ENCODE measurements around the gene PMM2. TPM values are rescaled to one million over a fixed set of nuclear protein-coding genes. Genes with fewer than 3 reads are reported as not detected.

The PMM2 gene
- total and polyA plus RNA-seq, 2 donors (not counting 3 experiments of a cell fraction or from before 2014, with no cell fraction given), result 29.0 to 61.3 TPM

- intact Hi-C loops (cut with micrococcal nuclease), result no loop called here
- Histone ChIP-seq H3K4me2 (ENCODE audit: insufficient read depth, low read length) (no peak overlapping the region), H3K27ac (ENCODE audit: insufficient read depth, low read depth, low read length) (no peak overlapping the region), H4K20me1 (replicated peaks; ENCODE audit: control insufficient read depth, extremely low read depth, insufficient read depth, low read length) (no peaks in the 10 kb centered on the region), H3K9ac (replicated peaks; ENCODE audit: extremely low read depth, insufficient read depth, low read length) (no peak overlapping the region), H2AFZ (ENCODE audit: low read depth, low read length) (no peak overlapping the region), H3K9me1 (replicated peaks; ENCODE audit: control insufficient read depth, extremely low read depth, insufficient read depth, low read length) (no peaks in the 10 kb centered on the region), H3K27me3 (ENCODE audit: control insufficient read depth in 2 of 2, insufficient read depth in 2 of 2, low read length in 2 of 2) (no peaks in the 10 kb centered on the region), H3K79me2 (ENCODE audit: control insufficient read depth, insufficient read depth, low read length) (no peaks in the 10 kb centered on the region), H3K9me3 (replicated peaks; ENCODE audit: control insufficient read depth, insufficient read depth, low read length) (no peaks in the 10 kb centered on the region), H3K4me3 (replicated peaks in 1 of 3; ENCODE audit: insufficient read depth in 1 of 3, low read depth in 1 of 3, low read length in 3 of 3) (no peak overlapping the region), H3K4me1 (ENCODE audit: control insufficient read depth, extremely low read depth, insufficient read depth, low read length) (no peaks in the 10 kb centered on the region), H3K36me3 (ENCODE audit: control insufficient read depth in 2 of 2, extremely low read depth in 1 of 2, insufficient read depth in 2 of 2, low read length in 2 of 2) (peaks cover 34 to 49% of the 10 kb centered on the region in 2 experiments)
- dilution Hi-C loops (cut with MboI; ENCODE audit: extremely low pct_ligation_motif_present, low sequenced_read_pairs), result no loop called here
- no TSS peak for BruUV-seq (replicated peaks)
- CTCF ChIA-PET, result interaction anchor here (7.3 kb wide), 1 partner anchor 115 kb away, joined by 32 read pairs; no protein-coding TSS in a partner anchor
- POLR2A ChIA-PET, result no interaction called here
- DNase-seq (ENCODE audit: low read depth, low spot score) (no peak), FAIRE-seq (no peak)
- TF ChIP-seq EZH2 (IDR thresholded peaks at IDR 0.05; ENCODE audit: borderline replicate concordance, low read depth, low read length, severe bottlenecking) (no peak), CTCF (IDR thresholded peaks at IDR 0.05; ENCODE audit: extremely low read depth in 1 of 2, insufficient read depth in 1 of 2, low read depth in 1 of 2, low read length in 2 of 2) (no peak), MAX (IDR thresholded peaks at IDR 0.05; ENCODE audit: insufficient read depth, insufficient read length) (no peak), POLR2A (IDR thresholded peaks at IDR 0.05; ENCODE audit: low read depth, low read length) (no peak), JUN (IDR thresholded peaks at IDR 0.05; ENCODE audit: borderline replicate concordance, insufficient read depth, insufficient read length, low read depth) (no peak), GATA2 (IDR thresholded peaks at IDR 0.05; ENCODE audit: insufficient read depth, insufficient read length, low read depth, low read length) (no peak), MYC (IDR thresholded peaks at IDR 0.05; ENCODE audit: low read depth, low read length) (no peak), POLR2AphosphoS5 (IDR thresholded peaks at IDR 0.05; ENCODE audit: insufficient read depth, low read depth, low read length) (no peak), FOS (IDR thresholded peaks at IDR 0.05; ENCODE audit: borderline replicate concordance, insufficient read depth, low read length) (no peak)
Observed at GRCh38 chr16:8893976-8894690, 96.5 kb downstream of the PMM2 start.
